ENCODE results near the gene MED25. TPM values are rescaled to one million over a fixed set of nuclear protein-coding genes. Genes with fewer than 3 reads are reported as not detected.

The MED25 gene
- total RNA-seq, 1 donor from 2014 or later, result 9.9 TPM

- DNase-seq (ENCODE audit: low read depth in 2 of 2), result no peak
These were observed 19.5 kb upstream of the MED25 start for GRCh38 chr19:49798574-49798973.

GRCh38 chr19:49799271-49799797, 18.8 kb upstream of the MED25 start:
- DNase-seq (ENCODE audit: low read depth in 2 of 2), result no peak

GRCh38 chr19:49799798-49800376, 18.2 kb upstream of the MED25 start:
- DNase-seq (ENCODE audit: low read depth in 2 of 2), result no peak

GRCh38 chr19:49800771-49801170, 17.3 kb upstream of the MED25 start:
- DNase-seq (ENCODE audit: low read depth in 2 of 2), result no peak

GRCh38 chr19:49801401-49801888, 16.6 kb upstream of the MED25 start:
- no peak for DNase-seq (ENCODE audit: low read depth in 2 of 2)

- DNase-seq (ENCODE audit: low read depth in 2 of 2), result peak; percentile 56 to 78
These were observed 16.0 kb upstream of the MED25 start for GRCh38 chr19:49801966-49802661.

GRCh38 chr19:49802836-49803528, 15.1 kb upstream of the MED25 start:
- DNase-seq (ENCODE audit: low read depth in 2 of 2), result no peak

GRCh38 chr19:49803529-49803856, 14.6 kb upstream of the MED25 start:
- DNase-seq (ENCODE audit: low read depth in 2 of 2), result no peak

GRCh38 chr19:49805822-49806619, 12.1 kb upstream of the MED25 start:
- no peak for DNase-seq (ENCODE audit: low read depth in 2 of 2)

- DNase-seq (ENCODE audit: low read depth in 2 of 2), result no peak
These were observed 11.5 kb upstream of the MED25 start for GRCh38 chr19:49806620-49806959.

- no peak for DNase-seq (ENCODE audit: low read depth in 2 of 2)
These were observed 10.8 kb upstream of the MED25 start for GRCh38 chr19:49807058-49807903.

- no peak for DNase-seq (ENCODE audit: low read depth in 2 of 2)
These were observed 10.0 kb upstream of the MED25 start for GRCh38 chr19:49807904-49808675.

- DNase-seq (ENCODE audit: low read depth in 2 of 2), result peak; percentile 83 to 93
These were observed 9.4 kb upstream of the MED25 start for GRCh38 chr19:49808711-49809159.

- peak in 1 of 2 donors; percentile 50 for DNase-seq (ENCODE audit: low read depth in 2 of 2)
These were observed 8.7 kb upstream of the MED25 start for GRCh38 chr19:49809160-49809940.

GRCh38 chr19:49809941-49810389, 8.1 kb upstream of the MED25 start:
- DNase-seq (ENCODE audit: low read depth in 2 of 2), result no peak

GRCh38 chr19:49811328-49811727, 6.8 kb upstream of the MED25 start:
- no peak for DNase-seq (ENCODE audit: low read depth in 2 of 2)

- no peak for DNase-seq (ENCODE audit: low read depth in 2 of 2)
These were observed 5.6 kb upstream of the MED25 start for GRCh38 chr19:49812452-49812996.

GRCh38 chr19:49812997-49813861, 4.9 kb upstream of the MED25 start, which contains the start of gene FUZ:
FUZ (minus strand) TSS chr19:49813292; CDS start chr19:49813106, 186 bp downstream.
- peak; percentile 99 for DNase-seq (ENCODE audit: low read depth in 2 of 2)
